DMS 273 treated with DMSO at 0.1 percent for 48 hours (cell line): Measurements from ENCODE around the gene TSPAN9.
"Not testable (repeated sequence)": the region's sequence is repeated elsewhere in the genome, so short reads cannot be mapped to it uniquely, and the experiment has no call there.

Experiments
- DNase-seq: peaks from one replicate; lab custom pipeline; 2025; lab: John Stamatoyannopoulos, UW

Gene TSPAN9

DNA sequence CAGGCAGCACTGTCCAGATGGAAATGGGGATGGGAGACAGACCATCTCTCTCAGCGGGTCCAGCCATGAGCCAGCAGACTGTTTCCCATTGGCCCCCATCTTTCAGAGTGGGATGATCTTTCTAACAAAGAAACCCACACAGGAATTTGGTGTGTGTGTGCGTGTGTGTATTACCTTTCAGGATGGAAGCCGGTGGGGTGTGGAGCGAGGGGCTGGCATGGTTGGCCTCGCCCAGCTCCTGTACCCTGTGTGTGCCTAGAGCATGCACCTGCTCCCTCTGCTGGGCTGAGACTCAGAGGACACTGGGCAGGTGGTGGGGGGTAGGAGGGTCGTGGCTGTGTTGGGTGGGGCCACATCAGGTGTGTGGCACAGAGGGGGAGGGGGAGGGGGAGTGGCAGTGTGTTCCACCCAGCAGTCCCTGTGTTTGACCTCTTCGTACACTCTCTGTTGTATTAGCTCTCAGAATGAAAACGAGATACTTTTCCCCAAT, 33.0 kb upstream of the TSPAN9 start:
- no peak for DNase-seq

DNA sequence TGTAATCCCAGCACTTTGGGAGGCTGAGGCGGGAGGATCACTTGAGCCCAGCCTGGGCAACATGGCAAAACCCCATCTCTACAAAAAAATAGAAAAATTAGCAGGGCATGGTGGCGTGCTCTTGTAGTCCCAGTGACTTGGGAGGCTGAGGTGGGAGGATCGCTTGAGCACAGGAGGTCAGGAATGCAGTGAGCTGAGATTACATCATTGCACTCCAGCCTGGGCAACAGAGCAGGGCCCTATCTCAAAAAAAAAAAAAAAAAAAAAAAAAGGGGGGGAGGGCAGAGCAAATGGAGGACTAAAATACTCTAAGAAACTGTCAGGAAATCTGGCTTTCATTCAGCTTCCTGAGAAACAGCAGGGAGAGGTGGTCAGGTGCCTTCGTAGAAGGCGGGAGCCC, 31.7 kb upstream of the TSPAN9 start:
- no peak for DNase-seq

DNA sequence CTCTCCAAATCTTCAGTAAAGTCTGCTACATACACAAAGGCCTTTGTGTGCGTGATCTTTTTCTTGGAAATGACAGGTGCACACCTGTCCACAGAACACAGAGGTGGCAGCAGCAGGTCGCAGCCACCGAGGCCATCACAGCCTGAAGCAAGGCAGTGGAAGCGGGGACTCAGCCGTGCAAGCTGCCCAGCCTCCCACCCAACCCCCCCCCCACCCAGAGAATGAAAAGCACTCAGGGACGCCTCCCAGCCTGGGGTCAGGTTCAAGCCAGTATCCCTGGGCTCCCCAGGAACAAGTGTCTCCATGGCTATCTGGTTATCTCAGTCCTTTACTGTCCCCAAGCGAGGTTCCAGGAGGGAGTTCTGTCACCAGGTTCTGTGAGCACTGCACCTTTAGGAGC, 31.2 kb upstream of the TSPAN9 start:
- DNase-seq = no peak

DNA sequence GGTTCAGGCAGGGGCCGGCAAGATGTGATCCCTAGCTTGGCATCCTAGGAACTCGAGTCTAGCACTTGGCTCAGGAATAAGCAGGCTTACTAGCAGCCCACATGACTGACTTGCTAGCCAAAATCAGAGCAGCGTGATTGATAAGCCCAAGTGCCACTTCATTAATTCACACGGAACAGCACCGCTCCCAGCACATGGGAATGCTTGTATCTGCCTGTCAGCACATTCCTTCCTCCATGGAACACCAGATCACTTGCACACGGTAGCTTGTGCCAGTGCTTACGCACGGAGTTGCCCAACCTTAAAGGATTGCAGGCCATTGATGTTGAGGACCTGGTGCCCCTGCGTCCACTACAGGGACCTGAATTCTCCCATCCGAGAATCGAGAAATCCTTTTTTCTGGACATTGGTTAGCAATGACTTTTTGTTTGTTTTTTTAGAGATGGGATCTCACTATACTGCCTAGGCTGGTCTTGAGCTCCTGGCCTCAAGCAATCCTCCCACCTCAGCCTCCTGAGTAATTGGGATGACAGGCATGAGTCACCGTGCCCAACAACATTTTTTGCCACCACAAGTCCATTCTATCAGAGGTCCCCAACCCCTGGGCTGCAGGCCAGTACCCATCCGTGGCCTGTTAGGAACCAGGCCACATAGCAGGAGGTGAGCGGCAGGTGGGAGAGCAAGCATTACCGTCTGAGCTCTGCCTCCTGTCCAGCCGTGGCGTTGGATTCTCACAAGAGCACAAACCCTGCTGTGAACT, 30.6 kb upstream of the TSPAN9 start:
- DNase-seq = no peak

DNA sequence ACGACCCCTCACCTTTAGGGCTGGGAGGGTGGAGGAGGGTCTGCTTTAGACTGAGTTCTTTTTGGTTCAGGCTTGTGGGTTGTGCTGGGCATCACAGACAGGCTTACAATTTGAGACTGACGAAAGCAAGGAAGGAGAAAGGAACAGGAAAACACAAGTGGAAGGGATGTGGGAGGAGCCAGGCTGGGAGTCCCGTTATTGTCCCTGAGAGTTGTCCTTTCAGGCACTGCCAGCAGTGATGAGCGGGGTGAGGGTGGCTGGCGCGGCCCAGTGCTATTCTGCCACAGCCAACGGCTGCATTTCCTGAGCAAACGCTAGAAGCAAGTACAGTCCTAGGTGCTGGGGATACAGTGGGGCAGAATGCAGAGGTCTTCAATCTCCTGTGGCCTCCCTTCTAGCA, 29.2 kb upstream of the TSPAN9 start:
- DNase-seq = no peak

DNA sequence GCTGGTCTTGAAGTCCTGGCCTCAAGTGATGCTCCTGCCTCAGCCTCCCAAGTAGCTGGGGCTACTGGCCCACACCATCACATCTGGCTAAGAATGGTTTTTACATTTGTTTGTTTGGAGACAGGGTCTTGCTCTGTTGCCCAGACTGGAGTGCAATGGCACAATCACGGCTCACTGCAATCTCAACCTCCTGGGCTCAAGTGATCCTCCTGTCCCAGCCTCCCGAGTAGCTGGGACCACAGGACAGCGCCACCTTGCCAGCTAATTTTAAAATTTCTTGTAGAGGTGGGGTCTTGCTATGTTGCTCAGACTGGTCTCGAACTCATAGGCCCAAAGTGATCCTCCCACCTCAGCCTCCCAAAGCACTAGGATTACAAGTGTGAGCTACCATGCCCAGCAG, 28.6 kb upstream of the TSPAN9 start:
- no peak for DNase-seq

DNA sequence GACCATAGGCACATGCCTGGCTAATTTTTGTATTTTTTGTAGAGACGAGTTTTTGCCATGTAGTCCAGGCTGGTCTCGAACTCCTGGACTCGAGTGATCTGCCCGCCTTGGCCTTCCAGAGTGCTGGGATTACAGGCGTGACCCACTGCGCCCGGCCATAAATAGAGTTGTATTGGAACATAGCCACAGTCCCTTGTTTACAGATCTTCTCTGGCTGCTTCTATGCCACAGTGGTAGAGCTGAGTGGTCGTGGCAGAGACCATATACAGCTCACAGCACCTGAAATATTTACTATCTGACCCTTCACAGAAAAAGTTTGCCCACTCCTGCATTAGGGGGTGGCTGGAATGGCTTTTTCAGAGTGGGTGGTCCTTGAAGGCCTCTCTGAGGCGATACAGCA, 28.0 kb upstream of the TSPAN9 start:
- no peak for DNase-seq

DNA sequence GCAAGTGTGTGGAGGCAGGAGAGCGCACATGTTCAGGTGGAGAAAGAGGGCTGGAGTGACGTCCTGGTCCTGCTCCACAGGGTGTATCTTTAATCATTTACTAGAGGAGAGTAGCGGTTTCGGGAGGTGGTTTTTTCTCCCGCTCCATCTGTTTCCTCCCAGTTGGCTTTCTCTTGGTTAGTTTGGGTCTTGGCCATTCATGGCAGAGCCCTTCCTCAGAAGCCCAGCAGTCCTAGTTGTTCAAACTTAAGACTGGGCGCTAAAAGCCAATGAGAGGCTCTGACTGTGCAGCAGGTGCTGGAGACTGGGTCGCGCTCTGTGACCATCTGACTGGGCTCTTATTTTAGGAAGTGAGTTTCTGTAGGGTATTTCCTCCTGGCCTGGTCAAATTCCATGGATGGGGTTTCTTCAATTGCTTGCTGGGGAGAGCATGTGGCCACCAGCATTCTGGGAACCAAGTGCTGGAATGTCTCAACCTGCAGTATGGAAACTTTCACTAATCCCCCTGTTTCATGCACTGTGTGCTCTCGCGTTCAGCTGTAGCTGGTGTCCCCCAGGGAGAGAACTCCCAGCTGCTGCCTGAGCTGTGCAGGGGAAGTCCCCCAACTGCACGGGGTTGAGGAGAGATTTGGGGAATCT, 27.4 kb upstream of the TSPAN9 start:
- DNase-seq = no peak

DNA sequence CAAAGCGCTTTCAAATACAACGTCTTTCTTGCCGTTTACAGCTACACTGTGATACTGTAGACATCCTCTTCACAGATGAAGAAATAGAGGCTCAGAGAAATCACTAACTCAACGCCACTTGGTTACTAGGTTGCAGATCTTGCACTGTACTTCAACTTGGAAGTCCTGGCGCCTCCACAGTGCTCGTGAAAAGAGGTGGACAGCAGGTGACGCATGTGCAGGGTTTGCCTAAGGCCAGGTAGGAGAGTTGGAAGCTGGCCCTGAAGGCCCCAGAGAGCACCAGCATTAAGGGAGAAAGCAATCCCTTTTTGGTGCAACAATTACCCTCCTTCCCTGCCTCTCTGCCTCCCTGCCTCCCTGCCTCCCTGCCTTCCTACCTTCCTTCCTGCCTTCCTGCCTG, 22.8 kb upstream of the TSPAN9 start:
- DNase-seq = no peak

DNA sequence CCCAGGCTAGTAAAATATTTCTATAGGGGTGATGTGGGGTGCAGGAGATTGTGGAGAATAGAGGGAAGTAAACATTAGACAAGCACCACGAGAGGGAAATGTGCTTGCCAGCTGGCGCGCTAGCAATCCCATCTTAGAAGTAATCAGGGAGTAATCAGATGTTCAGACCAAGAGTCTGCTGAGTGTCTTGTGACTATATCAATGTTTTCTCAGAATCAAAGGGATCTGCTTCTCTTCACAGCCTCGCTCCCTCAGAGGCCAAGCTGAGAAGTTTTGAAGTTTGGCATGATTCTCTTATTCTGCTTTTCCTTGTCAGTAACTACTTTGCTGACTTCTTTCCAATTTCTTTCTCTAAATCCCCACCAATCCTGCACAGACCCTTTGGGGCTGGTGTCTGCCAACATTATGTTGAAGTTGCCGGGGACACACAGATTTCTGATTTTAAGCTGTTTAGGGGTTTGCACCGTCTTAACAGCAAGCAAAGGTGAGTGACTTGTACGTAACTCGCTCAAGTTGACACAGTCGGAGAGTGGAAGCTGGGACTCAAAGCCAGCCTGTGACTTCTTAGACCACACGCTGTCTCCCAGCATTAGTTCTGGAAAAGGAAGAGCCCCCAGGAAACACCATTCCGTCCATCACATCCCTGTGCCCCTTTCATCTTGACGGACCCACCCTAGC, 22.0 kb upstream of the TSPAN9 start:
- no peak for DNase-seq

DNA sequence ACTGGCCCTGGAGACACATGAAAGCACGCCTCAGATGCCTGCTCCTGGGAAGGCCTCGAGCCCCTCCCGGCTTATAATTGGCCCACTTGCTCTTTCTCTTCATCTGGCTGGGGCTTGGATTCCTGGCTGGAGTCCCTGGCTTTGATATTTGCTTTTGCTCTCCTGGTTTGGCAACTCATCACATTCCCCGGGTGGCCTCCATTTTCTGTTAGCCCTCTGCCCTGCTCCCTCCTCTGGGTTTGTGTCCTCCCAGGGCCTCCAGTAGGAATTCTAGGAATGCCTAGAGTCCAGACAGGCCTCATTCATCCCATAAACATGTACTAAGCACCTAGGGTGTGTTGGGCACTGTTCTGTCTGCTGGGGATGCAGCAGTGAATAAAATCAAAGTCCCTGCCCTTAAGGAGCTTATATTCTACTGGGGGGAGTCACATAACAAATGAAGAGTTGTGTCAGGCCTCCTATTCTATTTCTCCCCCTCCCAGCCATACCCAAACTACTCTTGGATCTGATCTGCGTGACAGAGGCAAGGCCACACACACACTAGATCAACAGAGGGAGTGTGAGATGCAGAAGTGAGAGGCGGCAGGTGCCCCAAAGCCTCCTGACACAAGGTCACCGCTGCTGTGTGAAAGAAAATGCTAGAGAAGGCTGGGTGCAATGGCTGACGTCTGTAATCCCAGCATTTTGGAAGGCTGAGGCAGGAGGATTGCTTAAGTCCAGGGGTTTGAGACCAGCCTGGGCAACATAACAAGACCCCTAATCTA, 21.3 kb upstream of the TSPAN9 start:
- DNase-seq = no peak

DNA sequence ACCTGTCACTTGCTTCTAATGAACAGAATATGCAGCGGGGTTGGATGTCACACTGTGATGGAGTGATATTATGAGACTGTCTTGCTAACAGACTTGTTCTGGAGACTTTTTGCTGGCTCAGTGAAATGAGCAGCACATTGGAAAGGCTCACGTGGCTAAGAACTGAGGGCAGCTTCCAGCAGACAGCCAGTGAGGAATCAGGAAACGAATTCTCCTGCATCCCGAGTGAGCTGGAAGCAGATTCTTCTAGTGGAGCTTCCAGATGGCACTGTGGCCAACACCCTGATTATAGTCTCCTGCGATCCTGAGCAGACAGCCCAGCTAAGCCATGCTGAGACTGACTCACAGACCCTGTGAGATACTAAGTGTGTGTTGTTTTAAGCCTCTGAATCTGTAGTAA, 16.1 kb upstream of the TSPAN9 start:
- DNase-seq = no peak

DNA sequence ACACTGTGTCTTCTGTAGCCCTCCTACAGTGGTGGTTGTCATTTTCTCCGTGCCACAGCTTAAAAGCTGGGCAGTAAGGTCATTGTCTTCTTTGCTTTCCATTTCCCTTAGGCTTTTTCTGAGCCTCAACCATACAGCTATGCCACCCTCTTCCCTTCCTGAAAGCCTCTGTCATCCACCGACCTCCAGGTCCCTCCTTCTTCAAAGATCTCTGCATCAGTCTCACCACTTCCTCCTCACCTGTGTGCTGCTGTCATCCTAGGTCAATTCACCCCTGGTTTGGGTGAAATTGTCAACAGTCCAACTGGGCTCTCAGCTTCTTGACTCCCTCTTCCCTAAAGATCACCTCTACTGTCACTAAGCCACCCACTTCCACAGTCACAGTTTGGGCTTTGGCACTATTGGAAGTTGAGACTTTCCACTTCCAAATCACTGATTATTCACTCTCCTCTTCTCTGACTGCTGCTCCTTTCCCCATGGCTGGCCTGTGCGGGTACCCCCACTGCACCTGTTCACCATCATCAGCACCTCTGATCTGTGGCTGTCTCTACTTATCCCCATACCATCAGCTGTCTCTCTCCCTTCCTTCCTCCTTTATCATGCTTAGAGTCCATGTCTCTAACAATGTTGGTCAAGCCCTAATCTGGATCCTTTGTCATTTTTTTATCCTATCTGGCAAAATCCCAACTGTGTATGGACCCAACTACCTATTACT, 15.5 kb upstream of the TSPAN9 start:
- DNase-seq = no peak

DNA sequence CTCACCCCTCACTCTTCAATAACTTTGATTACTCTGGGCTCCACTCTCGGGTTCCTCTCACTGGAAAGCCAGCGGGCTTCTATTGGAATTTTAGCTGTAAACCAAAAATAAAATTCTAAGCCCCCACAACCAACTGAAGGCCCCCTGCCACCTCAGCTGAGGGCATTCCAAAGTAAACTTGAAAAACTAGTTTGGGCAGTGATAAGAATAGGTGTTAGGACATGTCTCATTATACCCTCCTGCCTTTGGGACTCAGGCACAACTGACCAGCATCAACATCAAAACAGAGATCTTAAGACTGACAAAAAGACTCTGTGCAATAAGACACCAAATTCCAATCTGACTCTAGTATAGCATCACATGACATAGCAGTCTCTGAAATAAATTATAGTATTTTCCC, 11.9 kb upstream of the TSPAN9 start:
- no peak for DNase-seq

DNA sequence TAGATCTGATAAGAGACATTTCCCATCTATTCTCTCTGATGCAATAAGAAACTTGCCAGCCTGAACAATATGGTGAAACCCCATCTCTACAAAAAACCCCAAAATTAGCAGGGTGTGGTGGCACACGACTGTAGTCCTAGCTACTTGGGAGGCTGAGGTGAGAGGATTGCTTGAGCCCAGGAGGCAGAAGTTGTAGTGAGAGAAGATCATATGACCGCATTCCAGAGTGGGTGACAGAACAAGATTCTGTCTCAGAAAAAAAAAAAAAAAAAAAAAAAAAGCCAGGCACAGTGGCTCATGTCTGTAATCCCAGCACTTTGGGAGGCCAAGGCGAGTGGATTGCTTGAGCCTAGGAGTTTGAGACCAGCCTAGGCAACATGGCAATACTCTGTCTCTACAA, 11.3 kb upstream of the TSPAN9 start:
- not testable (repeated sequence) for DNase-seq

DNA sequence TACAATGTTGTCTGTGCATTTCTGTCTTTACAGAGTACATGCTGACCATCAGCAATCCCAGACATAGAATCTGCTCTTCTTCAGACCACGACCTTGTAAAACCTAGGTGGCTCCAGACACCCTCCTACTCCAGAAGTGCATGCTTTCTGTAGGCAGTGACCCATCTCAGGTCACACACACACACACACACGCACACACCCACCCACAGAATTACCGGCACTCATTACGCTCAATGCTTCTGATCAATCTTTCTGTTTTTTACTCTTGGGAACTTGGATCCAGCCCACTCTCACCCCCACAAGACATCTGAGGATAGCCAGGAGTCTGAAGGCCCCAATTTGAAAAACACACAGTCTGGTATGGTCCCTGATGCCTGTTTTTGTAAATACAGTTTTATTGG, 7.5 kb upstream of the TSPAN9 start:
- DNase-seq = no peak

DNA sequence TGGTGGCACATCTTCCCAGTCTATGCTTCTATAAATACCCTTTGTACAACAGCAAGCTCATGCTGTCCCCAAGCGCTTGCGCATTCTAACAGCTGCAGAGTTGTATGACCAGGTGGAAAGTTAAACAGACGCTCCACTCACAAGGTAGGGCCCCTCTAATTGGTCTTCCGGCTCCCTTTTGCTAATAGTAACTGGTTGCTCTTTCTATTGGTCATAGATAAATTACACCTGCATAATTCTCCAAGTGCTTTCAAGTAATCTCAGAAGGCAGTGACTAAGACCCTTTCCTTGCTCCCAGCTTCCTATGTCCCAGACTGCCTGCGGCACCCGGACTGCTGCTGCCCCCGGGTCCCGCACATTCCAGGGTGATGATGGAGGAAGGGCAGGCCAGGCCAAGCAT, 6.1 kb upstream of the TSPAN9 start:
- no peak for DNase-seq

DNA sequence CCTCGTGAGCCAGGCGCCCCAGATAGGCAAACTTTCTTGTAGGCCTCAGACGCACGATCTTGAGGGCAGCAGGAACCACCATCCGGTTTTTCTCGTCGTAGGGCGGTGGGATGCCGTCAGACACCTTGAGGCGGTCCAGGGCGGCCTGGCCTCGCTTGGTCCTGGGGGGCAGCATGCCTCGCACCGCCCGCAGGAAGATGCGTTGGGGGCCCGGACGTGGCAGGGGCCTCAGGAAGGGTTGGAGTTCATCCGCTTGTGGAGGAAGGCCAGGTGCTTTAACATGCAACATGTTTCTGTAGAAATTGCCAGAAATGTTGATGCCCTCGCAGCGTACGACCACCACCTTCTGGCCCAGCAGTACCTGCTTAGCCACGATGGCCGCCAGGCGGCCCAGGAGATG, 5.5 kb upstream of the TSPAN9 start:
- DNase-seq = no peak

DNA sequence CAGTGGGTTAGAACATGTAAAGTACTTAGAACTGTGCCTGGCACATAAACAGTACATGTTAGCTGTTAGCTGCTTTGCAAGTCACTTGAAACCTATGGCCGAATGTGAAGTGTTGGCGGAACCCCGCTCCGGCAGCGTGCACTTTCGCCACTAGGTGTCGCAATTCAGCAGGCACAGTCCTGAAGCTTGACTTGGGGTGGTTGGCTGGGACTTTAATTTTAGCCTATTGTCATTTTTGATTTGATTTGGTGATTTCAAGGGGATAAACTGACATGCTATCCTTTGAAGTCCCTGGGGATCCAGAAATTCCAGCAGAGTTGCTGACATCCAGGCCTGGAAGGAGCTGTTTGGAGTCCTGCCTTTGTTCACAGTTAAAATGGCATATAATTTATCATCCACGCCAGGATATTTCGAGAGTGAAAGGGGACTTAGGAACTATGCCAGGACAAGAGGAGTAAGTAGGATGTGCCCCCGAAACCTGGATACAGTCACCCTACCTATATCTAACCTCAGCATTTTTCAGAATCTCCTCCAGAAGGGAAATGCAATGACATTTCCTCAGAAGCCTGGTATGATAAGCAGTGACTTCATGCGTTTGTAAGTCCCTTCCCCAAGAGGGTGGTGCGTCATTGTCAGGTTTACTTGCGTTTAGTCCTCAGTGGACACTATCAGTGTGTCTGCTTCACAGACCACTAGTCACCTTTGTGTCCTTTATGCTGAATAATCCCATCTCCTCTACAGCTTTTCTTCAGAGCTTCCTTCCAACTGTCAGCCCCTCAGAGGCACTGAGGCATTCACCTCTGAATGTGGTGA, 3.5 kb upstream of the TSPAN9 start:
- DNase-seq = no peak

DNA sequence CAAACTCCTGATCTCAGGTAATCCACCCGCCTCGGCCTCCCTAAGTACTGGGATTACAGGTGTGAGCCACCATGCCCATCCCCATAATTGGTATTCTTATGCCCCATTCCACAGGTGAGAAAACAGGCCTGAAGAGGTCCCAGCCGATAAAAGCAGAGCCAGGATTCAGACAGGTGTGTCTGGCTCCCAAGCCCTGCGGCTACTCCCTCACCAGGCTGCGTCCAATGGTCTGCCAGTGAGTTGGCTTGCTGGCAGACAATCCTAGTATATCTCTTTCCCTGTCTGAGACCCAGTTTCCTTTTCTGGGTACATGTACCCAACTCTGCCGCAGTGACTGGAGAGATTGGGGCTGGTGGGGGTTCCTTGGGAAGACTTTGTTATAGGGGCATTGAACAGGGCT, 1.9 kb upstream of the TSPAN9 start:
- no peak for DNase-seq

DNA sequence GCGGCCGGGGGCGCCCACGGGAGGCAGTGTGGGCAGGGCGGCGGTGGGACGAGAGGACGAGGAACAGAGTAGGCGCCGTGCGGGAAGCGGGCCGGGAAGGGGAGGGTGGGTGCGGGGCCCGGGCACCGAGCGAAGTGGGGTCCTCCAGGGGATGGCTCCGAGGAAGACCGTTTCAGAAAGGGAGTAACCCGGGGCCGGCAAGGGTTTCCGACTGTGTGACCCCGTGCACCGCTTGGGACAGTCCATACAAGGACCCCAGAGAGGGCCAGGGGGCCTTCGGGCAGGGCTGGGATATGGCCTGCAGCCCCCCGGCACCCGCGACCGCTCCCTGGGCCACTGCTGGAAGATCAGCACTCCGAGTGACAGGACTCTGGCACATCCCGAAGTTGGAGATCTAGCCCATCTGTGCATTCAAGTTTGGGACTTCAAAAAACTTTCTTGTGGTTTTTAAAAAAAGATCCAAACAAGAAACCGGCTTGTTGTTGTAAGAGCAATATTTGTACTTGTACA, 448 bp downstream of the TSPAN9 start:
- DNase-seq = no peak
